K562 (cell line): ENCODE data around the gene KPNB1. TPM values are rescaled to one million over a fixed set of nuclear protein-coding genes. Genes with fewer than 3 reads are reported as not detected.
A peak's percentile ranks its signal among the peaks of the same experiment; 100 is the strongest.

Source experiments
- ATAC-seq: fragments of 200-7000 bp; cut with Tn5 transposase; 3 replicates; pipeline ENCODE4 v1.9.1; 2020; ENCODE audit warnings: moderate library complexity
- BruUV-seq: library from RNA; stranded (reverse); fragments of 400-500 nt; replicated peaks from 2 replicates; lab custom pipeline; 2021; lab: Mats Ljungman, UMichigan
- CTCF ChIA-PET: fragments of 300-600 bp; formaldehyde crosslinking; extraction: SDS; loops from one replicate; lab custom pipeline; 2021; ENCODE audit warnings: low intra/inter-chr PET ratio; lab: Yijun Ruan, JAX
- POLR2A ChIA-PET: fragments of 300-600, 350-650 bp; sonication (Branson Sonifier 250); formaldehyde crosslinking; extraction: SDS; loops from one replicate; lab custom pipeline; 2021; ENCODE audit warnings: antibody characterized with exemption, inconsistent platforms; lab: Yijun Ruan, JAX
- DNase-seq, 4 experiments: peaks; one replicate each; pipeline versions ENCODE4 v3.0.0 to v3.0.0-alpha.2; 2011 to 2018; ENCODE audit warnings: low spot score in 3 of 4, mixed read lengths in 3 of 4; ENCODE audit errors: extremely low read depth in 1 of 4
- FAIRE-seq: peaks from 2 replicates; lab custom pipeline; 2011; peaks lifted over from hg19 to GRCh38; lab: Jason Lieb, UNC
- H2AFZ ChIP-seq: 2 replicates; pipeline ENCODE4 v1.6.0; 2011; ENCODE audit warnings: low read depth, low read length, control low read depth, inconsistent platforms
- H3K27ac ChIP-seq: fragments of 200-600 bp; 3 replicates; pipeline ENCODE4 v1.8.0; 2011; ENCODE audit warnings: low read depth, mild to moderate bottlenecking, control low read depth, inconsistent platforms, low read length, moderate library complexity, mixed read lengths; ENCODE audit errors: extremely low read depth
- H3K27me3 ChIP-seq, 2 experiments: fragments of 300-600 bp in 1 of 2; 2 replicates in 1 of 2; 3 replicates in 1 of 2; pipeline versions ENCODE4 v1.6.0 to v1.8.0; 2011; ENCODE audit warnings: inconsistent platforms in 2 of 2, low read length in 2 of 2, mild to moderate bottlenecking in 1 of 2, mixed read lengths in 1 of 2, moderate library complexity in 1 of 2; ENCODE audit not compliant: control insufficient read depth in 2 of 2, insufficient read depth in 2 of 2
- H3K36me3 ChIP-seq: fragments of 300-600 bp; 3 replicates; pipeline ENCODE4 v1.8.0; 2011; ENCODE audit warnings: mild to moderate bottlenecking, low read length, inconsistent platforms; ENCODE audit not compliant: control insufficient read depth, insufficient read depth
- H3K4me1 ChIP-seq, 2 experiments: fragments of 200-600 bp in 1 of 2; replicated peaks in 1 of 2; 2 replicates in 1 of 2; 3 replicates in 1 of 2; pipeline versions ENCODE4 v1.5.1 to v1.8.0; 2011; ENCODE audit warnings: inconsistent platforms in 2 of 2, low read length in 2 of 2, mild to moderate bottlenecking in 1 of 2, mixed read lengths in 1 of 2, moderate library complexity in 1 of 2; ENCODE audit not compliant: control insufficient read depth in 2 of 2, insufficient read depth in 2 of 2
- H3K4me2 ChIP-seq: 2 replicates; pipeline ENCODE4 v1.6.1; 2011; ENCODE audit warnings: low read length, control low read depth, inconsistent platforms, mixed read lengths; ENCODE audit not compliant: insufficient read depth
- H3K4me3 ChIP-seq: fragments of 200-600 bp; sonication (generic), shearing (Covaris generic); 2 replicates; pipeline ENCODE4 v1.5.1; 2016; ENCODE audit warnings: control low read depth, inconsistent platforms
- H3K79me2 ChIP-seq: fragments of 200-600 bp; 3 replicates; pipeline ENCODE4 v1.8.0; 2011; ENCODE audit warnings: low read length, inconsistent platforms; ENCODE audit not compliant: control insufficient read depth, insufficient read depth
- H3K9ac ChIP-seq, 2 experiments: 2 replicates each; pipeline versions ENCODE4 v1.6.0 to v1.6.1; 2011; ENCODE audit warnings: low read depth in 2 of 2, low read length in 2 of 2, control low read depth in 1 of 2, inconsistent platforms in 1 of 2, mild to moderate bottlenecking in 1 of 2, mixed read lengths in 1 of 2; ENCODE audit not compliant: insufficient read depth in 1 of 2
- H3K9me1 ChIP-seq: one replicate; pipeline ENCODE4 v1.6.0; 2011; ENCODE audit warnings: inconsistent platforms, mild to moderate bottlenecking, low read length, moderate library complexity; ENCODE audit not compliant: control insufficient read depth, insufficient read depth
- H3K9me3 ChIP-seq: replicated peaks from 2 replicates; pipeline ENCODE4 v1.5.1; 2011; ENCODE audit warnings: low read depth, low read length, inconsistent platforms; ENCODE audit not compliant: control insufficient read depth, insufficient read depth
- H4K20me1 ChIP-seq: replicated peaks from 2 replicates; pipeline ENCODE4 v1.6.1; 2011; ENCODE audit warnings: low read length, inconsistent platforms, mixed read lengths; ENCODE audit not compliant: control insufficient read depth, insufficient read depth
- ETV6 ChIP-seq, 3 experiments: fragments of 150-350 bp in 1 of 3; sonication (generic) in 1 of 3; formaldehyde crosslinking in 1 of 3; IDR thresholded peaks; 2 replicates each; pipeline versions ENCODE4 v1.6.1 to v1.8.0; 2014 to 2022; ENCODE audit warnings: borderline replicate concordance in 2 of 3, low read depth in 2 of 3, antibody characterized with exemption in 1 of 3, low read length in 1 of 3, mild to moderate bottlenecking in 1 of 3, missing genetic modification reagents in 1 of 3
- JUNB ChIP-seq: fragments of 450-650 bp; formaldehyde crosslinking; conservative IDR thresholded peaks from 2 replicates; pipeline ENCODE4 v1.4.0; 2020; ENCODE audit warnings: mild to moderate bottlenecking
- KDM1A ChIP-seq, 2 experiments: fragments of 450-650 bp; IDR thresholded peaks; 2 replicates each; pipeline ENCODE4 v1.6.1; 2016; ENCODE audit warnings: mild to moderate bottlenecking in 2 of 2
- NBN ChIP-seq: fragments of 450-650 bp; IDR thresholded peaks from 2 replicates; pipeline ENCODE4 v1.6.1; 2016; ENCODE audit warnings: low read depth, mild to moderate bottlenecking
- SLC30A9 ChIP-seq: fragments of 250-450 bp; sonication (Bioruptor Pico); IDR thresholded peaks from 2 replicates; pipeline ENCODE4 v1.8.0; 2022; ENCODE audit warnings: mild to moderate bottlenecking, moderate library complexity
- SREBF2 ChIP-seq: sonication (generic); formaldehyde crosslinking; IDR thresholded peaks from 2 replicates; pipeline ENCODE4 v1.4.0; 2020; ENCODE audit warnings: mild to moderate bottlenecking, missing genetic modification reagents
- WGBS: fragments of 100-300 bp; shearing (Covaris generic); methylation state at CpG from one replicate; pipeline ENCODE4 v1.1.6; 2016; ENCODE audit warnings: low coverage, mixed read lengths; ENCODE audit not compliant: insufficient coverage; ENCODE audit errors: missing lambda C conversion rate; 5-methylcytosine and 5-hydroxymethylcytosine counted together
- in situ Hi-C: fragments of 300-500 bp; cut with MboI; formaldehyde crosslinking; loops from 4 replicates; pipeline ENCODE4 v1.15.0; 2018; ENCODE audit warnings: inconsistent platforms, mixed read lengths
- intact Hi-C: fragments of 100-400 bp; cut with micrococcal nuclease; formaldehyde crosslinking; loops from 2 replicates; pipeline ENCODE4 v1.14.2; 2022
- polyA plus RNA-seq, 8 experiments: library from polyadenylated mRNA; depleted of rRNA in 4 of 8; stranded (reverse) in 5 of 8; unstranded in 3 of 8; fragments of >200 nt; fragmentation: Nextera tagmentation in 2 of 8; fragmentation: Illumina TruSeq in 1 of 8; extraction: Ambion mirVana in 2 of 8; extraction: Trizol in 1 of 8; gene quantifications; 2 replicates each; pipeline versions ENCODE4 v1.2.1 to v1.2.3, GENCODE V29; 2011 to 2014; ENCODE audit warnings: inconsistent platforms in 1 of 8, missing spikeins in 1 of 8
- total RNA-seq, 7 experiments: library from RNA; depleted of rRNA in 6 of 7; stranded (reverse); fragments of >200 nt in 6 of 7; fragmentation: Illumina TruSeq in 2 of 7; extraction: Trizol in 2 of 7; gene quantifications; 2 replicates each; pipeline versions ENCODE4 v1.2.1 to v1.2.3, GENCODE V29; 2011 to 2021; ENCODE audit warnings: low replicate concordance in 1 of 7
- TF ChIP-seq, protein P1 (sequence below): fragments of 200-400 bp; formaldehyde crosslinking; IDR thresholded peaks from 2 replicates; pipeline ENCODE4 v1.6.1; 2017; ENCODE audit warnings: mild to moderate bottlenecking, low read depth, low read length, moderate library complexity

KPNB1 gene
- total and polyA plus RNA-seq, 9 of the 15 experiments (the other 6 are each of a cell fraction or from before 2014, with no cell fraction given), result 154 to 622 (median 354) TPM

DNA sequence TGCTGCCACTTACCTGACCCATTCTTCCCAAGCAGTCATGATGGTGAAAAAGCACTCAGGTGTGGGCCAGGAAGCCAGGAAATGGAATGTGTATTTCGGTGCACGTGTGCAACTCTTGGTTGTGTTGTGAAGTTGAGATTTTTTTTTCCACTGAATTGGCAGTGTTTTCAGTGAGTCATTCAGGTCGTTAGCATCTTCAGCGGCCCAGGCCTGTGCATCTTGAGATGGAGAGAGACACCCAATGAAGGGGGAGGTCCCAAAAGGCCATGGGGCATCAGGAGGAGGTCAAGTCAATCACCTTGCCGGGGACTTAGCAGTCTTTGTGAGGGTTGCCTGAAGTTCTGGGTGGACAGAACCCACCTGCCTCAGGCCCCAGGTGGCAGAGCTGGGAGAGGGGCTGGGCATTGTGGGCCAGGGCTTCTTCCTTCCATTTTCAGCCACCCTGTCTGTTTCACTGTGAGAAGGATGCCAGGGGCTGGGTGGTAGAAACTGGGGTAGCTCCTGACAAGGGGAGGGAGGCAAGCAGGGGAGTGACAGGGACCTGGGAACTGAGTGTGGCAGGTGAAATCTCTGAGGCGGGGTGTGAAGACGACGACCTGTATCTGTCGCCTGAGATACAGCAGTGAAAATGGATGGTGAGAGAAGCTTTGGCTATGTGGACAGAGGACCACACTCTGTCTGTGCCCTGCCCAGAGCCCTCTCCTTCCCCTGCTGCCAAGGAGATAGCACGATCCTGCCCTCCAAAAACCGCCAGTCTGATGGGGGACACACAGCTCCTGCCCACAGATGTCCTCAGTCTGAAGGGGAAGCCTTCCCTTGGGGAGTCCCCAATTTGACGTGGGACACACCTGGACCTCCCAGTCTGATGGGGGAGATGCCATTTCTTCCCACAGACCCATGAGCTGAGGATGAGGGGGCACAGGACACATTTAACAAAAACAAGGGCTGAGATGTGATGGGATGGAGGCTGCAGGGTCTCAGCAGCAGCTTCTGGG is 56.1 kb downstream of the KPNB1 start:
- Histone ChIP-seq H3K9ac (peak overlapping the region; percentile 0 to 9; a peak in 1 of 4 replicates), H3K9me3 (no peaks in the 10 kb centered on the region), H3K27me3 (no peaks in the 10 kb centered on the region), H3K36me3 (peaks cover 11% of the 10 kb centered on the region; the same call in 1 of the 3 replicates), H4K20me1 (no peaks in the 10 kb centered on the region; the same call in 1 of the 2 replicates), H2AFZ (no peak overlapping the region), H3K4me3 (no peak overlapping the region), H3K4me2 (peak overlapping the region; percentile 47; the same call in 1 of the 2 replicates), H3K4me1 (peaks cover 31 to 62% of the 10 kb centered on the region in 2 experiments), H3K27ac (no peak overlapping the region; the same call in 2 of the 3 replicates), H3K79me2 (no peaks in the 10 kb centered on the region), H3K9me1 (peaks cover 8% of the 10 kb centered on the region)
- intact Hi-C loops, result no loop called here
- ChIA-PET POLR2A (interaction anchor here (0.5 to 1.4 kb wide), 3 partner anchors 13 to 41 kb away, joined by 3 to 7 read pairs (median 3); no protein-coding TSS in a partner anchor), CTCF (no interaction called here)
- BruUV-seq, result no TSS peak
- ATAC-seq, result no peak
- peak; percentile 23 for FAIRE-seq
- peak in 1 of 2 experiments; percentile 27; a peak in 2 of 4 replicates for TF ChIP-seq KDM1A (IDR thresholded peaks at IDR 0.05)
- no peak for TF ChIP-seq SLC30A9 (CRISPR knock-in tag)
- TF ChIP-seq, protein P1, sequence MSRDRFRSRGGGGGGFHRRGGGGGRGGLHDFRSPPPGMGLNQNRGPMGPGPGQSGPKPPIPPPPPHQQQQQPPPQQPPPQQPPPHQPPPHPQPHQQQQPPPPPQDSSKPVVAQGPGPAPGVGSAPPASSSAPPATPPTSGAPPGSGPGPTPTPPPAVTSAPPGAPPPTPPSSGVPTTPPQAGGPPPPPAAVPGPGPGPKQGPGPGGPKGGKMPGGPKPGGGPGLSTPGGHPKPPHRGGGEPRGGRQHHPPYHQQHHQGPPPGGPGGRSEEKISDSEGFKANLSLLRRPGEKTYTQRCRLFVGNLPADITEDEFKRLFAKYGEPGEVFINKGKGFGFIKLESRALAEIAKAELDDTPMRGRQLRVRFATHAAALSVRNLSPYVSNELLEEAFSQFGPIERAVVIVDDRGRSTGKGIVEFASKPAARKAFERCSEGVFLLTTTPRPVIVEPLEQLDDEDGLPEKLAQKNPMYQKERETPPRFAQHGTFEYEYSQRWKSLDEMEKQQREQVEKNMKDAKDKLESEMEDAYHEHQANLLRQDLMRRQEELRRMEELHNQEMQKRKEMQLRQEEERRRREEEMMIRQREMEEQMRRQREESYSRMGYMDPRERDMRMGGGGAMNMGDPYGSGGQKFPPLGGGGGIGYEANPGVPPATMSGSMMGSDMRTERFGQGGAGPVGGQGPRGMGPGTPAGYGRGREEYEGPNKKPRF, result no peak
- TF ChIP-seq ETV6 (IDR thresholded peaks at IDR 0.05; ENCODE audit: borderline replicate concordance in 1 of 2, low read depth in 2 of 2, low read length in 1 of 2), result no peak
- TF ChIP-seq ETV6 (CRISPR knock-in tag; IDR thresholded peaks at IDR 0.05; ENCODE audit: borderline replicate concordance), result no peak
- TF ChIP-seq NBN, result no peak
- TF ChIP-seq SREBF2 (CRISPR knock-in tag), result no peak
- no peak for TF ChIP-seq JUNB
- in situ Hi-C loops, result no loop called here
- DNase-seq, result peak in 1 of 4 experiments; percentile 43
- 28% methylated on average over 11 of the region's 12 CpGs for WGBS
